Measurements from ENCODE around the gene DIP2B.

Gene DIP2B

GRCh38 chr12:50778663-50779590 is 274.1 kb downstream of the DIP2B start:
- H3K4me3 ChIP-seq (ENCODE audit: control insufficient read depth, low read depth, low read length), result no peak overlapping the region
- no peak for DNase-seq (ENCODE audit: low read depth)
- TF ChIP-seq, protein P1, sequence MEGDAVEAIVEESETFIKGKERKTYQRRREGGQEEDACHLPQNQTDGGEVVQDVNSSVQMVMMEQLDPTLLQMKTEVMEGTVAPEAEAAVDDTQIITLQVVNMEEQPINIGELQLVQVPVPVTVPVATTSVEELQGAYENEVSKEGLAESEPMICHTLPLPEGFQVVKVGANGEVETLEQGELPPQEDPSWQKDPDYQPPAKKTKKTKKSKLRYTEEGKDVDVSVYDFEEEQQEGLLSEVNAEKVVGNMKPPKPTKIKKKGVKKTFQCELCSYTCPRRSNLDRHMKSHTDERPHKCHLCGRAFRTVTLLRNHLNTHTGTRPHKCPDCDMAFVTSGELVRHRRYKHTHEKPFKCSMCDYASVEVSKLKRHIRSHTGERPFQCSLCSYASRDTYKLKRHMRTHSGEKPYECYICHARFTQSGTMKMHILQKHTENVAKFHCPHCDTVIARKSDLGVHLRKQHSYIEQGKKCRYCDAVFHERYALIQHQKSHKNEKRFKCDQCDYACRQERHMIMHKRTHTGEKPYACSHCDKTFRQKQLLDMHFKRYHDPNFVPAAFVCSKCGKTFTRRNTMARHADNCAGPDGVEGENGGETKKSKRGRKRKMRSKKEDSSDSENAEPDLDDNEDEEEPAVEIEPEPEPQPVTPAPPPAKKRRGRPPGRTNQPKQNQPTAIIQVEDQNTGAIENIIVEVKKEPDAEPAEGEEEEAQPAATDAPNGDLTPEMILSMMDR (IDR thresholded peaks at IDR 0.05; ENCODE audit: control insufficient read depth, insufficient read depth, low read depth, low read length, missing control alignments), result no peak

- no peak overlapping the region for H3K4me3 ChIP-seq (ENCODE audit: control insufficient read depth, low read depth, low read length)
- TF ChIP-seq, protein P1 (IDR thresholded peaks at IDR 0.05; ENCODE audit: control insufficient read depth, insufficient read depth, low read depth, low read length, missing control alignments), result no peak
- no peak for DNase-seq (ENCODE audit: low read depth)
These were observed 275.2 kb downstream of the DIP2B start for GRCh38 chr12:50780013-50780412.

DNA sequence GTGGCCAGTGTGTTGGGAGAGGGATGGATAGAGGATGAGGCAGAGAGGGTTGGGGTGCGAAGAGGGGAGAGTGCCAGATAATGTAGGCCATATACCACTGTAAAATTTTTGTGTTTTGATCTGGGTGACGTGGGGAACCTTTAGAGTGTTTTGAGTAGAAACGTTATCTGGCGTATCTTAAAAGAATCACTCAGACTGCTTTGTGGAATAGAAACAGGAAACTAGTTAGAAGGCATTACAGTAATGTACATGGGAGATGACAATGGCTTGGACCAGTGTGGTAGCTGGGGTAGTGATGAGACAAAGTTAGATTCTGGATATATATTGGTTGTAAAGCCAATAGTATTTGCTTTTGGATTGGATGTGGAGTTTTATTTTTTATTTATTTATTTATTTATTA is 279.7 kb downstream of the DIP2B start:
- TF ChIP-seq, protein P1 (IDR thresholded peaks at IDR 0.05; ENCODE audit: control insufficient read depth, insufficient read depth, low read depth, low read length, missing control alignments), result no peak
- no peak for DNase-seq (ENCODE audit: low read depth)

GRCh38 chr12:50785406-50786001 is 280.7 kb downstream of the DIP2B start:
- H3K4me3 ChIP-seq (ENCODE audit: control insufficient read depth, low read depth, low read length), result no peak overlapping the region
- TF ChIP-seq, protein P1 (IDR thresholded peaks at IDR 0.05; ENCODE audit: control insufficient read depth, insufficient read depth, low read depth, low read length, missing control alignments), result no peak
- DNase-seq (ENCODE audit: low read depth), result no peak

More for the DNA sequence above, 279.7 kb downstream of the DIP2B start:
- H3K4me3 ChIP-seq (ENCODE audit: control insufficient read depth, low read depth, low read length), result no peak overlapping the region

GRCh38 chr12:50786498-50787231 is 281.9 kb downstream of the DIP2B start:
- DNase-seq (ENCODE audit: low read depth), result peak; percentile 92
- H3K4me3 ChIP-seq (ENCODE audit: control insufficient read depth, low read depth, low read length), result no peak overlapping the region
- TF ChIP-seq, protein P1 (IDR thresholded peaks at IDR 0.05; ENCODE audit: control insufficient read depth, insufficient read depth, low read depth, low read length, missing control alignments), result no peak

DNA sequence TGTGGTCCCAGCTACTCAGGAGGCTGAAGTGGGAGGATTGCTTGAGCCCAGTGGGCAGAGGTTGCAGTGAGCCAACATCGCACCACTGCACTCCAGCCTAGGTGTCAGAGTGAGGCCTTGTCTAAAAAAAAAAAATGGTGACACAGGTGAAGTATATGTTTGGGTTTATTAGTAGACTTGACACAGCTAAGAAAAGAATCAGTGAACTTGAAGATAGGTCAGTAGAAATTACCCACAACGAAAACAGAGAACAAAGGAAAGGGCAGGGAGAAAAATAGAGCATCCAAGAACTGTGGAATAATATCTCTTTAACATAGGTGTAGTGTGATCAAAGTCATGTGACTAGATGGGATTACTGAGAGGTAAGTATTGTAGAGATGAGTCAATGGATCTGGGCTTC is 282.8 kb downstream of the DIP2B start:
- no peak for DNase-seq (ENCODE audit: low read depth)
- TF ChIP-seq, protein P1 (IDR thresholded peaks at IDR 0.05; ENCODE audit: control insufficient read depth, insufficient read depth, low read depth, low read length, missing control alignments), result no peak
- H3K4me3 ChIP-seq (ENCODE audit: control insufficient read depth, low read depth, low read length), result no peak overlapping the region

All from AG09309 (cell line).